Measurements from ENCODE around the gene CDKL1. TPM values are rescaled to one million over a fixed set of nuclear protein-coding genes. Genes with fewer than 3 reads are reported as not detected.
A peak's percentile ranks its signal among the peaks of the same experiment; 100 is the strongest.

CDKL1 gene
- total and polyA plus RNA-seq, 2 of the 13 experiments (the other 11 are each of a cell fraction or from before 2014, with no cell fraction given), result 4.4 to 5.1 TPM

GRCh38 chr14:50311337-50311971 is 85.2 kb downstream of the CDKL1 start (continued):
- 0 out of 2 replicates have a peak, but pooled peaks have one; percentile 31 for TF ChIP-seq THAP7 (CRISPR knock-in tag; IDR thresholded peaks at IDR 0.05)

- Histone ChIP-seq H3K79me2 (ENCODE audit: insufficient read depth, low read length) (peaks cover 17% of the 10 kb centered on the region), H3K9ac (ENCODE audit: insufficient read depth, low read depth, low read length) (no peak overlapping the region; the same call in 1 of the 2 replicates), H4K20me1 (ENCODE audit: insufficient read depth, low read length) (no peaks in the 10 kb centered on the region), H3K27ac (ENCODE audit: extremely low read length, insufficient read depth, low read length) (no peak overlapping the region), H3K27me3 (ENCODE audit: control insufficient read depth in 1 of 2, insufficient read depth in 2 of 2, low read length in 2 of 2) (no peaks in the 10 kb centered on the region; a peak in 1 of 5 replicates), H3K4me1 (ENCODE audit: insufficient read depth, low read length) (peaks cover 22% of the 10 kb centered on the region), H3K9me3 (ENCODE audit: low read length) (no peaks in the 10 kb centered on the region), H3K36me3 (replicated peaks in 1 of 2; ENCODE audit: control insufficient read depth in 1 of 2, insufficient read depth in 2 of 2, low read length in 2 of 2) (no peaks in the 10 kb centered on the region), H3K4me2 (ENCODE audit: low read depth, low read length) (peak overlapping the region; percentile 97), H3K4me3 (replicated peaks in 1 of 3; ENCODE audit: insufficient read depth in 1 of 3, low read depth in 2 of 3, low read length in 3 of 3) (peak overlapping the region in 2 of 3 experiments; percentile 83 to 86; a peak in 2 of 6 replicates), H2AFZ (ENCODE audit: low read length) (no peak overlapping the region)
- BruUV-seq (replicated peaks), result no TSS peak
- TF ChIP-seq ZFP90 (CRISPR knock-in tag; IDR thresholded peaks at IDR 0.05; ENCODE audit: borderline replicate concordance) (peak; percentile 97; the same call in 1 of the 2 replicates), RERE (CRISPR knock-in tag; IDR thresholded peaks at IDR 0.05; ENCODE audit: low read depth) (no peak), ZBTB21 (CRISPR knock-in tag; IDR thresholded peaks at IDR 0.05) (no peak)
- TF ChIP-seq, protein P1, sequence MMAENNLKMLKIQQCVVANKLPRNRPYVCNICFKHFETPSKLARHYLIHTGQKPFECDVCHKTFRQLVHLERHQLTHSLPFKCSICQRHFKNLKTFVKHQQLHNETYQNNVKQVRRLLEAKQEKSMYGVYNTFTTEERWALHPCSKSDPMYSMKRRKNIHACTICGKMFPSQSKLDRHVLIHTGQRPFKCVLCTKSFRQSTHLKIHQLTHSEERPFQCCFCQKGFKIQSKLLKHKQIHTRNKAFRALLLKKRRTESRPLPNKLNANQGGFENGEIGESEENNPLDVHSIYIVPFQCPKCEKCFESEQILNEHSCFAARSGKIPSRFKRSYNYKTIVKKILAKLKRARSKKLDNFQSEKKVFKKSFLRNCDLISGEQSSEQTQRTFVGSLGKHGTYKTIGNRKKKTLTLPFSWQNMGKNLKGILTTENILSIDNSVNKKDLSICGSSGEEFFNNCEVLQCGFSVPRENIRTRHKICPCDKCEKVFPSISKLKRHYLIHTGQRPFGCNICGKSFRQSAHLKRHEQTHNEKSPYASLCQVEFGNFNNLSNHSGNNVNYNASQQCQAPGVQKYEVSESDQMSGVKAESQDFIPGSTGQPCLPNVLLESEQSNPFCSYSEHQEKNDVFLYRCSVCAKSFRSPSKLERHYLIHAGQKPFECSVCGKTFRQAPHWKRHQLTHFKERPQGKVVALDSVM (CRISPR knock-in tag; IDR thresholded peaks at IDR 0.05), result peak; percentile 24; the same call in 1 of the 2 replicates
- TF ChIP-seq, protein P2, sequence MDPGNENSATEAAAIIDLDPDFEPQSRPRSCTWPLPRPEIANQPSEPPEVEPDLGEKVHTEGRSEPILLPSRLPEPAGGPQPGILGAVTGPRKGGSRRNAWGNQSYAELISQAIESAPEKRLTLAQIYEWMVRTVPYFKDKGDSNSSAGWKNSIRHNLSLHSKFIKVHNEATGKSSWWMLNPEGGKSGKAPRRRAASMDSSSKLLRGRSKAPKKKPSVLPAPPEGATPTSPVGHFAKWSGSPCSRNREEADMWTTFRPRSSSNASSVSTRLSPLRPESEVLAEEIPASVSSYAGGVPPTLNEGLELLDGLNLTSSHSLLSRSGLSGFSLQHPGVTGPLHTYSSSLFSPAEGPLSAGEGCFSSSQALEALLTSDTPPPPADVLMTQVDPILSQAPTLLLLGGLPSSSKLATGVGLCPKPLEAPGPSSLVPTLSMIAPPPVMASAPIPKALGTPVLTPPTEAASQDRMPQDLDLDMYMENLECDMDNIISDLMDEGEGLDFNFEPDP (CRISPR knock-in tag; conservative IDR thresholded peaks at IDR 0.05), result no peak
- POLR2A ChIA-PET, result interaction anchor here (0.7 kb wide), 1 partner anchor 41 kb away, joined by 3 read pairs; no protein-coding TSS in a partner anchor
- FAIRE-seq, result no peak
- no peak for ATAC-seq
- intact Hi-C loops (cut with micrococcal nuclease; ENCODE audit: unreplicated experiment), result no loop called here
- in situ Hi-C loops (cut with HindIII; ENCODE audit: extremely low pct_ligation_motif_present, low pct_unique_long_range_greater_than_20kb), result no loop called here
- CTCF ChIA-PET (ENCODE audit: low intra/inter-chr PET ratio, low total read pairs), result no interaction called here
- 92% methylated on average over 4 of the region's 4 CpGs for WGBS (ENCODE audit: low lambda C conversion rate)
- no peak for DNase-seq (ENCODE audit: low spot score)
These were observed 86.2 kb downstream of the CDKL1 start for GRCh38 chr14:50310445-50310844.
